Adipocyte (in vitro differentiated cells): Measurements from ENCODE around the gene ATP6V1C2.

Experiments used
- DNase-seq: peaks from one replicate; pipeline ENCODE4 v3.0.0-alpha.2; 2015; ENCODE audit warnings: low read depth
- H3K27me3 ChIP-seq: replicated peaks from 2 replicates; pipeline ENCODE4 v1.7.0; 2013; ENCODE audit warnings: mild to moderate bottlenecking, low read length, moderate library complexity; ENCODE audit not compliant: control insufficient read depth, insufficient read depth
- H3K36me3 ChIP-seq: 2 replicates; pipeline ENCODE4 v1.7.0; 2013; ENCODE audit warnings: low read length, mild to moderate bottlenecking, moderate library complexity; ENCODE audit not compliant: control insufficient read depth, insufficient read depth, severe bottlenecking
- H3K4me1 ChIP-seq: 2 replicates; pipeline ENCODE4 v1.7.0; 2013; ENCODE audit warnings: mild to moderate bottlenecking, low read length, moderate library complexity; ENCODE audit not compliant: control insufficient read depth, insufficient read depth
- H3K4me3 ChIP-seq: 2 replicates; pipeline ENCODE4 v1.7.0; 2013; ENCODE audit warnings: mild to moderate bottlenecking, low read length, moderate library complexity
- H3K9ac ChIP-seq: 2 replicates; pipeline ENCODE4 v1.7.0; 2013; ENCODE audit warnings: mild to moderate bottlenecking, low read length, moderate library complexity
- H3K9me3 ChIP-seq: 2 replicates; pipeline ENCODE4 v1.7.0; 2013; ENCODE audit warnings: mild to moderate bottlenecking, low read length, moderate library complexity; ENCODE audit not compliant: control insufficient read depth

Gene ATP6V1C2, protein sequence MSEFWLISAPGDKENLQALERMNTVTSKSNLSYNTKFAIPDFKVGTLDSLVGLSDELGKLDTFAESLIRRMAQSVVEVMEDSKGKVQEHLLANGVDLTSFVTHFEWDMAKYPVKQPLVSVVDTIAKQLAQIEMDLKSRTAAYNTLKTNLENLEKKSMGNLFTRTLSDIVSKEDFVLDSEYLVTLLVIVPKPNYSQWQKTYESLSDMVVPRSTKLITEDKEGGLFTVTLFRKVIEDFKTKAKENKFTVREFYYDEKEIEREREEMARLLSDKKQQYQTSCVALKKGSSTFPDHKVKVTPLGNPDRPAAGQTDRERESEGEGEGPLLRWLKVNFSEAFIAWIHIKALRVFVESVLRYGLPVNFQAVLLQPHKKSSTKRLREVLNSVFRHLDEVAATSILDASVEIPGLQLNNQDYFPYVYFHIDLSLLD

DNA sequence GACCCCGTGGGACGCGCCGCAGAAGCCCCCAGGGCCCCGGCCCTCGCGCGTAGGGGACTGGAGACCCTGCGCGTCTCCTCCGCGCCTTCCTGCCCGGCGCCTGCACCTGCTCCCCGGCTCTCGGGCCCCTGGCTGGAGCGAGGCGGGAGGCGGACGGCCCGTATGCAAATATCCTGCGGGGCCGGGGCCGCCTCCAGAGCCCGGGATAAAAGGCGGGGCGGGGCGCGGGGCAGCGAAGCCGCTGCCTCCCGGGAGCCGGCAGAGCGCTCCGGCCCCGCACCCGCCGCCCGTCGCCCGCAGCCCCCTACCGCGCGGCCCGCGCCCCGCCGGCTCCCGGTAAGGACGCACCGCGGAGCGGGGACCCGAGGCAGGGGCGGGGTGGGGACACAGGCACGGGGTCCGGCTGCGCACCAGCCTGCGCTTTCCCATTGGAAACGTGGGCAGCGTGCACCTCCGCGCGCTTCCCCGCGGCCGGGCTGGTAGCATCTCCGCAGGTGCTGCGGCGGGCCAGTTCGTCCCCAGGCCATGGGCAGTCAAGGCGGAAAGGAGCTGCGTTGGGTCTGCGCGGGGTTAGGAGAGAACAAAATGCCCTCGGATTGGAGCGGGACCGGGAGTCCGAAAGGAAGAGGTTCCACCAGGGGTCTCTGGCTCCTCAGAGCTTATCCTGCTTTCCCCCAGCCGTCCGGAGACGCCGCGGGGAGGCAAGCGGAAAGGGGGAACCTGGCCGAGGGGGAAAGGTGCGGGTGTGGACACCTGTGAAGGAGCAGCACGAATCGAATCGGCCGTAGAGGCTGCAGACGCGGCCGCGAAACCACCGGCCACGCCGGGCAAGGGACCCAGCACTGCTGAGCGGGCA, at the start of gene ATP6V1C2:
ATP6V1C2 (plus strand) TSS at position 235 of the 856 bp plus-strand sequence. CDS start 1,220 bp downstream, outside the sequence.
- Histone ChIP-seq H3K4me1 (peaks cover 15% of the 10 kb centered on the region), H3K9me3 (no peaks in the 10 kb centered on the region), H3K4me3 (peak within 1 kb of the TSS; percentile 37), H3K36me3 (no peaks in the 10 kb centered on the region), H3K27me3 (peaks cover 54% of the 10 kb centered on the region), H3K9ac (no peak within 1 kb of the TSS)
- DNase-seq = peak; percentile 34

DNA sequence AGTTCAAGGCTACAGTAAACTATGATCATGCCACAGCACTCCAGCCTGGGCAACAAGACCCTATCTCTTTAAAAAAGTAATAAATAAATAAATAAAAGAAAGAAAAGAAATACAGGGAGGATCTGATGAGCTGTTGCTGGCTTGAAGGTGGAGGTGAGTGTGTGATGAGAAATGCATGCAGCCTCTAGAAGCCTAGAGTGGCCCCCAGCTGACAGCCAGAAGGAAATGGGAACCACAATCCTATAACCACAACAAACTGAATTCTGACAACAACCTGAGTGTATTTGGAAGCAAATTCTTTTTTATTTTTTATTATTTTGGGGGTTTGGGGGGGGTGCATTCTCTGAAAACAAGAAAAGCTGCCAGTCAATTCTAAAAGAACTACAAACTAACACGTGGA, 46.3 kb upstream of the ATP6V1C2 start:
- Histone ChIP-seq H3K4me1 (no peaks in the 10 kb centered on the region), H3K36me3 (peaks cover 50% of the 10 kb centered on the region), H3K9me3 (no peaks in the 10 kb centered on the region), H3K9ac (no peak overlapping the region), H3K4me3 (no peak overlapping the region), H3K27me3 (no peaks in the 10 kb centered on the region)
- no peak for DNase-seq

DNA sequence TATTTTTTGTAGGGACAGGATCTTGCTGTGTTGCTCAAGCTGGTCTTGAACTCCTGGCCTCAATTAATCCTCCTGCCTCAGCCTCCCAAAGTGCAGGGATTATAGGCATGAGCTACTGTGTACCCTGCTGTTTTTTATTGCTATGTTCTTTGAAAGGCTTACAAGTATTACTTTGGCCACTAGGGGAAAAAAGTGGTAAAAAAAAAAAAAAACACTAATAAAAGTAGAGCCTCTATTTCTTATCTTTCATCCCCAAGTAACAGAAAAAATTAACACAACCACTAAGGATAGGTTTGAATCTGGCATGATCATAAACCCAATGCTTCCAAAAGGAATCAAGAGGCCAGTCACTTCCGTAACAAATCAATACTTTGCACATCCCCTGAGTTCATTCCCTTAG, 43.2 kb upstream of the ATP6V1C2 start:
- no peak overlapping the region for H3K4me3 ChIP-seq
- no peaks in the 10 kb centered on the region for H3K27me3 ChIP-seq
- H3K9me3 ChIP-seq = no peaks in the 10 kb centered on the region
- DNase-seq = no peak
- peaks cover 38% of the 10 kb centered on the region for H3K36me3 ChIP-seq
- H3K9ac ChIP-seq = no peak overlapping the region
- H3K4me1 ChIP-seq = no peaks in the 10 kb centered on the region

DNA sequence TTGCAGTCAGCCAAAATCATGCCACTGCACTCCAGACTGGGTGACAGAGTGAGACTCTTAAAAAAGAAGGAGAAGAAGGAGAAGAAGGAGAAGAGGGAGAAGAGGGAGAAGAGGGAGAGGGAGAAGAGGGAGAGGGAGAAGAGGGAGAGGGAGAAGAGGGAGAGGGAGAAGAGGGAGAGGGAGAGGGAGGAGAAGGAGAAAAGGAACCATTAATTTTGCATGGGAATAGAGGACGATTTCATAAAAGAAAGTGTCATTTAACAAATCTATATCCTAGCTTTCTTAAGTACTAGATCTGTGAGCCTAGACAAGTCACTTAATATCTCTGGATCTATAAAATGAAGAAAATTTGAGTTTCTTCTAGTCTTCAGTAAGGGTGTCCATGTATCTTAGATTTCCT, 41.2 kb upstream of the ATP6V1C2 start:
- H3K9me3 ChIP-seq = no peaks in the 10 kb centered on the region
- H3K9ac ChIP-seq = no peak overlapping the region
- H3K27me3 ChIP-seq = no peaks in the 10 kb centered on the region
- H3K4me1 ChIP-seq = no peaks in the 10 kb centered on the region
- no peak for DNase-seq
- H3K4me3 ChIP-seq = no peak overlapping the region
- peaks cover 39% of the 10 kb centered on the region for H3K36me3 ChIP-seq

DNA sequence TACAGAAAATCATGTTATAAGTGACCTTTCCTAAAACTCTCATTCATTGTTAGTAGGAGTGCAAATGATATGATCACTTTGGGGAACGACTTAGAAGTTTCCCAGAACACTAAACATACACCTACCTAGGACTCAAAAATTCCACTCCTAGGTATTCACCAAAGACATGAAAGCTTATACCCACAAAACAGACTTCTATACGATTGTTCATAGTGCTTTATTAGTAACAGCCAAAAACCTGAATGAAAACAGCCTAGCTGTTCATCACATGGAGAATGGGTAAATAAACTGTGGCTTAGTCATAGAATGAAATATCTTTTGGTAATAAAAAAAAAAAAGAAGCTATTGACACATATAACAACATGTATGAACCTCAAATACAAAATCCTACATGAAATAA, 40.5 kb upstream of the ATP6V1C2 start:
- peaks cover 34% of the 10 kb centered on the region for H3K36me3 ChIP-seq
- H3K4me3 ChIP-seq = no peak overlapping the region
- no peaks in the 10 kb centered on the region for H3K27me3 ChIP-seq
- DNase-seq = no peak
- H3K4me1 ChIP-seq = no peaks in the 10 kb centered on the region
- no peaks in the 10 kb centered on the region for H3K9me3 ChIP-seq
- no peak overlapping the region for H3K9ac ChIP-seq

DNA sequence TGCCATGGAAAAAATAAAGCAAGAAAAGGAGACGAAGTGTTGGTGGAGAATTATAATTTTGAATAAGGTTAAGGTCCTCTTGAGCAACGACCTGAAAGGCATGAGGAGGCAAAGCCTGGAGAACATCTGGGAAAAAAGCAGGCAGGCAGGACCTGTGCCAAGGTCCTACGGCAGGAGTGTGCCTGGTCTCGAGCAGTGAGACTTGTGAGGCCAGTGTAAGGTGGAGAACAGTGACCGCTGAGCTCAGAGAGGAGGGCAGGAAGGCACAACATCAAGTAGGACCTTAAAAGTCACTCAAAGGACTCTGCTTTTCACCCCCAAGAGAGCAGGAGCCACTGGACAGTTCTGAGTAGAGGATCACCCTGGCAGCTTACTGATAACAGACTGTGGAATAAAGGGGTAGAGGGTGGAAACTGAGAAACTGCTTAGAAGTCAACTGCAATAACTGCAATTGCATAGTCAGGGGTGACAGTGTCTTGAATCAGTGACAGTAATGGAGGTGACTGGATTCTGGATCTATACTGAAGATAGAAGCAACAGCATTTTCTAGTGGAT, 35.2 kb upstream of the ATP6V1C2 start:
- no peaks in the 10 kb centered on the region for H3K27me3 ChIP-seq
- peaks cover 18% of the 10 kb centered on the region for H3K36me3 ChIP-seq
- H3K9ac ChIP-seq = no peak overlapping the region
- no peak for DNase-seq
- H3K4me3 ChIP-seq = no peak overlapping the region
- no peaks in the 10 kb centered on the region for H3K9me3 ChIP-seq
- peaks cover 14% of the 10 kb centered on the region for H3K4me1 ChIP-seq

DNA sequence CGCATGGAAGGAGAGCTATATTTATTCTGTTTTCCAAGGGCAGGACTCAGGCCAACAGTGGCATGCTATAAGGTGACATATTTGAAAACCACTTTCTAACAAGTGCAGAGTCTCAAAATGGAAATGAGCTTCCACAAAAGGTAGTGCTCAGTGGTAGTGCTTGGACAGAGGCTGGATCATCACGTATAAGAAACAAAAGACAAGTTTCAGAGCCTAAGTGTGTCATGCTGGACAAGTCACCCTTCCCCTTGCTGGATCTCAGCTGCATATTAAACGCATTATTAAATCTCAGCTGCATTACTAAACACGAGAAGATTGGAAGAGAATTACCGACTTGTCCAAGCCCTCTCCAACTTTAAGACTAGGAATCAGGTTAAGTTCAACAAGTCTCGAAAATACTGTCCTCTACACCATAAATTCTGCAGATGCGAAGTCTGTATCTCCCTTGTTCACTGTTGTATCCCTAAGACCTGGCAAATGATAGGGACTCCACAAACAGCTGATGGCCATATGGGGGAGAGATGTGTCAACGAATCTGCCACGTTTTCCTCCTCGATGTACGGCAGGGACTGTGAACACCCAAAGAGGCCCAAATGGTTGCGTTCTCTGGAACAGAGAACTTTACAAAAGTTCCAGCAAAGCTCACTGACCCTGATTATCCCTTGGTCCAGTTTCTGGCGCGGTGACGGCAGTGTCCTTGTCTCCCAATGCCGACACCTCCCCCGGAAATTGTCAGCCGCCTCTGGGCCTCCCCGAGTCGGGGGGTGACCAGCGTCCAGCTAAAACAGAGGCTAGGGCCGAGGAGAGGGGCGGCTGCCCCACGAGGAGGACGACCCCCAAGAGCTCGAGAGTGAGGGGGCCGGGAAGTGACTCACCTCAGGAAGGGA, 32.3 kb upstream of the ATP6V1C2 start:
- Histone ChIP-seq H3K9ac (peak overlapping the region; percentile 97), H3K36me3 (peaks cover 7% of the 10 kb centered on the region), H3K9me3 (no peaks in the 10 kb centered on the region), H3K4me1 (peaks cover 14% of the 10 kb centered on the region), H3K4me3 (peak overlapping the region; percentile 92), H3K27me3 (no peaks in the 10 kb centered on the region)
- DNase-seq = peak; percentile 47

DNA sequence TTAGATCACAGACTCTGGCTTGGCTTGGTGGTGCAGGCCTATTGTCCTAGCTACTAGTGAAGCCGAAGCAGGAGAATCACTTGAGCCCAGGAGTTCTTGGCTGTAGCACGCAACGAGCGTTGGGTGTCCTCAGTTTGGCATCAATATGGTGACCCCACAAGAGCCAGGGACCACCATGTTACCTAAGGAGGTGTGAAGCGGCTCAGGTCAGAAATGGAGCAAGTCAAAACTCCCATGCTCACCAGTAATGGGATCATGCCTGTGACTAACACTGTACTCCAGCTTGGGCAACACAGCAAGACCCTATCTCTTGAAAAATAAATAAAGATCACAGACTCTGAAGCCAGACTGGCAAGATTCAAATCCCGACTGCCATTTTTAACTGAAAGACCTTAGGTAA, 29.9 kb upstream of the ATP6V1C2 start:
- Histone ChIP-seq H3K9me3 (no peaks in the 10 kb centered on the region), H3K36me3 (no peaks in the 10 kb centered on the region), H3K4me1 (peaks cover 14% of the 10 kb centered on the region), H3K9ac (no peak overlapping the region), H3K27me3 (no peaks in the 10 kb centered on the region), H3K4me3 (no peak overlapping the region)
- DNase-seq = no peak

DNA sequence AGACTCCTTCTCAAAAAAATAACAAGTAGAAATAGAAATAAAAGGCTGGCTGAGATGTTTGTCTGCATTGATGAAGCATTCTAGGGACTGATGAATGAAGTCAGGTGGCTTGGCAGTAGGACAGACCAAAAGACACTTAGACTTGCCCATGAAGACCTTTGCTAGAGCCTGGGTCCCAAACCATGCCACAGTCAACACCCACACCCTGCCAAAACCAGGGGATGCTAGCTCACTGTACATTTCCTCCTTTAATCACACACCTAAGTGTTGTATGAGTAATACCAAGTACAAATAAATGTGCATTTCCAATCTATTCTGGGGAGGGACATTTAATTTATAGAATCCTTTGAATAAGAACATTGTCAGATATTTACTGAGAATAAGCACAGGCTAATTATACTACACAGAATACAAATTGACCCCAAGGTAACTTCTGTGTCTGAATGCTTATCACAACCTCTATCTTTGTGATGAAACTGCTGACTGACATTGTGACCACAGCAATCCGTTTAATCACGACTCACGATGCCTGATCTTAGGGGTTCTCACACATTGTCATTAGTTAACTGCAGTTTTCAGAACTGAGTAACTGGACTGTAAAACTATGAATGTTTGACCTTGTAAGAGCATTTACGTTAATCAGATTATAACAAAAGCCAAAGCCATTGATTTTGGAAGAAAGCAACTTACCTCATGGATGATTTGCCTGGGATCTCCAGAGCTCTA, 21.2 kb upstream of the ATP6V1C2 start:
- H3K9me3 ChIP-seq = peaks cover 5% of the 10 kb centered on the region
- no peaks in the 10 kb centered on the region for H3K36me3 ChIP-seq
- H3K4me3 ChIP-seq = no peak overlapping the region
- H3K27me3 ChIP-seq = peaks cover 1% of the 10 kb centered on the region
- H3K4me1 ChIP-seq = no peaks in the 10 kb centered on the region
- DNase-seq = no peak
- no peak overlapping the region for H3K9ac ChIP-seq

DNA sequence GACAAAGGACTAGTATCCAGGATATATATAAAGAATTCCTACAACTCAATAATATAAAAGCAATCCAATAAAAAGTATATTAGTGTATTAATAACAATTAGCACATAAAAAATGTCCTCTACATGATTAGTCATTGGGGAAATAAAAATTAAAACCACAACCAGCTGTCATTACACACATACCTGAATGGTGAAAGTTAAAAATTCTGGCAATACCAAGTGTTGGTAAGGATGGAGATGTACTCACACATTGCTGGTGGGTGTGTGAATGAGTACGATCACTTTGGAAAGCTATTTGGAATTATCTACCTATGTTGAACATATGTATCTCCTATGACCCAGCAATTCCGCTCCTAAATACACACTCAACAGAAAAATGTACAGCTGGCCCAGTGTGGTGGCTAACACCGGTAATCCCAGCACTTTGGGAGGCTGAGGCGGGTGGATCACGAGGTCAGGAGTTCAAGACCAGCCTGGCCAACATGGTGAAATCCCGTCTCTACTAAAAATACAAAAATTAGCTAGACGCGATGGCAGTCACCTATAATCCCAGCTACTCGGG, 17.3 kb upstream of the ATP6V1C2 start:
- DNase-seq = no peak
- Histone ChIP-seq H3K4me3 (no peak overlapping the region), H3K9me3 (peaks cover 6% of the 10 kb centered on the region), H3K36me3 (no peaks in the 10 kb centered on the region), H3K4me1 (no peaks in the 10 kb centered on the region), H3K27me3 (peaks cover 14% of the 10 kb centered on the region), H3K9ac (no peak overlapping the region)
